Measurements from ENCODE around the gene ARL17A.
"Not testable (repeated sequence)": the region's sequence is repeated elsewhere in the genome, so short reads cannot be mapped to it uniquely, and the experiment has no call there.

DNA sequence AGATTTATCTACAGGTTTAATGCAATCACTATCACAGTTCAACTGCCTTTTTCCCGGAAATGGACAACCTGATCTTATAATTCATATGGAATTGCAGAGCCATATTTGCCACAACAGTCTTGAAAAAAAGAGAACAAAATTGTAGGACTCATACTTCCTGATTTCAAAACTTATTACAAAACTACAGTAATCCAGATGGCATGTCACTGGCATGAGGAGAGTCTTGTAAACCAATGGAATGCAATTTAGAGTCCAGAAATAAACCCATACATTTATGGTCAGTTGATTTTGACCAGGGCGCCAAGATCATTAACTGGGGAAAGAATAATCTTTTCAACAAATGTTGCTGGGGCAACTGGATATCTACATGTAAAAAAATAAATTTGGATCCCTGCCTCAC, 31.8 kb upstream of the ARL17A start:
- TF ChIP-seq EZH2 (IDR thresholded peaks at IDR 0.05; ENCODE audit: borderline replicate concordance, low read depth, low read length, severe bottlenecking); CTCF (IDR thresholded peaks at IDR 0.05; ENCODE audit: borderline replicate concordance, extremely low read depth, low read length, poor library complexity, severe bottlenecking): not testable (repeated sequence)

Data from DND-41 (cell line).